ENCODE results near the gene SPDYE5.
A peak's percentile ranks its signal among the peaks of the same experiment; 100 is the strongest.
"Not testable (repeated sequence)": the region's sequence is repeated elsewhere in the genome, so short reads cannot be mapped to it uniquely, and the experiment has no call there.

The SPDYE5 gene, protein sequence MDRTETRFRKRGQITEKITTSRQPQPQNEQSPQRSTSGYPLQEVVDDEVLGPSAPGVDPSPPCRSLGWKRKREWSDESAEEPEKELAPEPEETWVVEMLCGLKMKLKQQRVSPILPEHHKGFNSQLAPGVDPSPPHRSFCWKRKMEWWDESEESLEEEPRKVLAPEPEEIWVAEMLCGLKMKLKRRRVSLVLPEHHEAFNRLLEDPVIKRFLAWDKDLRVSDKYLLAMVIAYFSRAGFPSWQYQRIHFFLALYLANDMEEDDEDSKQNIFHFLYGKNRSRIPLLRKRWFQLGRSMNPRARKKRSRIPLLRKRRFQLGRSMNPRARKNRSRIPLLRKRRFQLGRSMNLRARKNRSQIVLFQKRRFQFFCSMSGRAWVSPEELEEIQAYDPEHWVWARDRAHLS

DNA sequence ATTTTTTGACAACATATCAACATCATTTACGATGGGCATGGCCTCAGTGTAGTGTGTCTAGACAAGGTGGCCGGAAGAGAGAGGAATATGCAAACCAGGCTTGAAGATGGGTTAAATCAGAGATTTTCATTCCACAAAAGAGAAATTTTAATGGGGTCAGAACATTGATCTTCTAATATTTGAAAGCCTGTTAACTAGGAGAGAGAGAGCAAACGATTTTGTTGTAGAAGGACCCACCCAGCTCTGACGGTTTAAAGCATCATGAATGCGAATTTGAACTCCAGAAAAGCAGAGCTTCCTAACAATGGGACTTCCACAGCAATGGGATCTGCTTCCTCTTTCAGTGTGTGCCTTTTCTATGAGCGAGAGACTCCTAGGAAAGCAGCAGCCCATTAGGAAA is at the start of gene SPDYE5:
TSS of gene SPDYE5 (plus strand) at position 301 of the 400 bp plus-strand sequence. CDS start 1,728 bp downstream, outside the sequence.
- DNase-seq, result not testable (repeated sequence)

DNA sequence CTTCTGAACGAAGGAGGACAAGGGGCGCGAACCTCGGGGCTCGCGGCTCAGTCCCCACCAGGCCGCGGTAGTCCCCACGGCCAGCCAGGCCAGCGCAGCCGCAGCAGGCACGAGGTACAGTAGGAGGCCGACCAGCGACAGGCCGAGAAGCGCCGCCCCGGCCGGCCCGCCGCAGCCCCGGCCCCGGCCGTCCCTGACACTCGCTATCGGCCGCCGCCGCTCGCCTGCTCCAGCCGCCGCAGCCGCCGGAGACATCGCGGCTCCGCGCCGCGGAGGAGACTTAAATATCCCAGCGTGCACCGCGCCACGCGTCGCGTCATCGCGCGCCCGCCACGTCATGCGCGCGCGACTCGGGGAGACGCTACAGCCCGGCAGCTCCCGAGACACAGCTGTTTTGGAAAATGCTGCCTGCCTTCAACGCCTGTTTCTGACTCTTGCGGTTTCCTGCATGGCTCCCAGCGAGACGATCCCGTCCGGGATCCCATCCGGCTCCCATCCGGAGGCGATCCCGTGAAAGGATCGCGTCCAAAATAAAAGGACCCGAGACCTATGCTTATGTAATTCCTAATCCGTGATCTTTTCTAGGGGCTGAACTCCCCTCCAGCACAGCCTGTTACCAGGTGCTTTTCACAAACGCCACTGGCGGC is 49.5 kb upstream of the SPDYE5 start:
- peak; percentile 81 for DNase-seq

DNA sequence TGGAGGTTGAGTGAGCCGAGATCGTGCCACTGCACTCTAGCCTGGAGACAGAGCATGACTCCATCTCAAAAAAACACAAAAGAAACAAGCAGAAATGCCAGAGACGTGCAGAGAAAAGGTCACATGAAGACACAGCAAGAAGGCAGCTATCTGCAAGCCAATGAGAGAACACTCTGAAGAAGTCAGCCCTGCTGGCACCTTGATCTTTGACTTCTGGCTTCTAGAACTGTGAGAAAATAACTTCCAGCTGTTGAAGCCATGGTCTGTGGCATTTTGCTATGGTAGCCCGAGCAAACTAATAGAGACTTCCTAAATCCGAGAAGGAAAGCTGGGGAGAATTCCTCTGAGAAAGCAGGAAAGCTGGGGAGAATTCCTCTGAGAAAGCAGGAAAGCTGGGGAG is 42.2 kb upstream of the SPDYE5 start:
- DNase-seq, result not testable (repeated sequence)

DNA sequence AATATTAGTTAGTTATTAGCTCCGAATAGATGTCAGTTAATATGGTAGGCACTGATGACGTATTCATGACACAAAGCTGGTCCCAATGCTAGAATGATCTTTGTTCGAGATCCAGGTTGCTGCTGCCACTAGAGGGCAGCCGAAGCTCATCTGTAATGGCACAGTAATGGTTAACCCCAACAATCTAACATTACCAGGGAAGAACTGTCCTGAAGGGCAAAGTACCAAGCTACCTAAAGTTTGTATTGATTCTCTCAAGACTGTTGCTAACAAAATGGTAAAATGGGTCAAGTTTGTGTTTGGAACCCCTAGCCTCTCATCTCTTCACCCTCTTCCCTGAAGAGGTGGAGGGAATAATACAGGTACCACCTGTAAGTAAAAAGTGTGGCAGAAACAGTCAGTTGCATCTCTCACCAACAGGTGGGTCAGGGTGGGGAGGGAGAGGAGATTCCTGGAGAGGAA is 39.6 kb upstream of the SPDYE5 start:
- not testable (repeated sequence) for DNase-seq

- not testable (repeated sequence) for DNase-seq
These were observed 35.7 kb upstream of the SPDYE5 start for GRCh38 chr7:75456403-75456802.

GRCh38 chr7:75458034-75458433 is 34.1 kb upstream of the SPDYE5 start:
- not testable (repeated sequence) for DNase-seq

- DNase-seq, result not testable (repeated sequence)
These were observed 31.6 kb upstream of the SPDYE5 start for GRCh38 chr7:75460541-75460940.

- not testable (repeated sequence) for DNase-seq
These were observed 22.0 kb upstream of the SPDYE5 start for GRCh38 chr7:75470166-75470565.

DNA sequence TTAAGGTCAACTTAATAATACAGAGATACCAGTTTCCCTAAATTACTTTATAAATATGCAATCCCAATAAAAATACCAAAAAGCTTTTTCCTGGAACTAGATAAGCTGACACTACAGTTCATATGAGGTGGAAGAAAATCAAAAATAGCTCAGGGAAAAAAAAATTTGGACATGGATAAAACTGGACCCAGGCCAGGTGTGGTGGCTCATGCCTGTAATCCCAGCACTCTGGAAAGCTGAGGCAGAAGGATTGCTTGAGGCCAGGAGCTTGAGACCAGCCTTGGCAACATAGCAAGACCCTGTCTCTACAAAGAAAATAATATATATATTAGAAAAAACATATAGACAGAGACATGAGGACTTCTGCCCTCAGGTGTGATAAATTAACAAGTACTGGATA is 14.7 kb upstream of the SPDYE5 start:
- not testable (repeated sequence) for DNase-seq

- not testable (repeated sequence) for DNase-seq
These were observed 11.8 kb upstream of the SPDYE5 start for GRCh38 chr7:75480313-75480712.

DNA sequence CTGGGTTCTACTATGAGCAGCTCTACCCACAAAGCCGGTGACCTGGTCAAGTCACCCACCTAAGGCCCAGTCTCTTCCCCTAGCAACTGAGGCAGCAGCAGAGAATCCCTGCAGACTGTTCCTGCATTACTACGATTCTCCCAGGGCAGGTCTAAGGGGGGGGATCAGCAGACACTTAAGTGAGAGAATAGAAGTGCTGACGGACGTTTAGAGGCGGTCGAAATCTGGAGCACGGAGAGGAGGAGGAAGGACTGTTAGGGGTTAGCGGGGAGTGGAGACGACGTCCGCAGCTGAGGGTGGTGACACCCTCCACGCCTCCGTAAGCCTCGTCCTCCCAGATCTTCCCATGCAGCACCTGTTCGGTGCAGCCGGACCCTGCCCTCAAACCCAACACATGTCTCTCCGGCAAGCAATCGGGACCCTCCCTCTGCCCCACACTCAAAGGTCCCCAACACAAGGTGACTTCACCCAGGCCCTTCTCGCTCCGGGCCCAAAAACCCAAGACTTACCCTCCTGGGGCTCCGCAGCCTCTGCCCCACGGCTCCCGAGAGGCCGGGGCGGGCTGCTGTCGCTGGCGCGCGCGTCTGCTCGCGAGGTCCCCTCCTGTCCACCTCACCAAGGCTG is 6.7 kb upstream of the SPDYE5 start:
- peak; percentile 65 for DNase-seq

DNA sequence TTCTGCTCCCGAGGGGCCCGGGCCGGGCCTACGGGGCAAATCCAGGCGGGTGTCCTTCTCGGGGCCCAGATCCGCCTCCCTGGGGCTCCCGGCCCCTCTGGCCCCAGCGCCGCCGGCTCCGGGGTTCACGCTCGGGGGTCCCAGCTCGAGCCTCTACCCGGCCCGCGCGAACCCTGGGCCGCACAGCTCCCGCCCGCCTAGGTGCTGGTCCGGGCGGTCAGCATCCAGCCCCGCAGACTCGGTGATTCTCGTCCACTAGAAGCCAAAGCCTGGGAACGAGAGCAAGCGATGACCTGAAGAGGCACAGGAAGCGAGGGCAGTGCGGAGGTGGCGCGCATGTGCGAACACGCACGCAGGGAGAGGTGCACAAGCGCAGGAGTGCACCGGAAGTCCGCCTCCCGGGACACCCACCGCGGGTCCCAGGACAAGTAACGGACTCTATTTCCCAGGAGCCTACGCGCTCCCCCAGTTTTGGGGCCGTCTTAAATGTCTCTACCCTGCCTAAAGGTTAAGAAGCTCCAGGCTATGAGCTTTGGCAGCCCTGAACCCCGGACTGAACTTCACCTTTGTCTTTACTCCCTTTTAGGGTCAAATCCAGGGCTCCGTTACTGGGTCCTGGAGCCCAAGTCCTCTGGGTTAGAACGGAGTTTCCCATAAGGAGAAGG is 6.0 kb upstream of the SPDYE5 start, which contains the start of gene POM121C:
TSS of gene POM121C (minus strand) at position 321 of the 665 bp plus-strand sequence. CDS start 44,803 bp downstream, outside the sequence.
- DNase-seq, result peak; percentile 95

GRCh38 chr7:75509033-75509432 is 16.9 kb downstream of the SPDYE5 start:
- not testable (repeated sequence) for DNase-seq

DNA sequence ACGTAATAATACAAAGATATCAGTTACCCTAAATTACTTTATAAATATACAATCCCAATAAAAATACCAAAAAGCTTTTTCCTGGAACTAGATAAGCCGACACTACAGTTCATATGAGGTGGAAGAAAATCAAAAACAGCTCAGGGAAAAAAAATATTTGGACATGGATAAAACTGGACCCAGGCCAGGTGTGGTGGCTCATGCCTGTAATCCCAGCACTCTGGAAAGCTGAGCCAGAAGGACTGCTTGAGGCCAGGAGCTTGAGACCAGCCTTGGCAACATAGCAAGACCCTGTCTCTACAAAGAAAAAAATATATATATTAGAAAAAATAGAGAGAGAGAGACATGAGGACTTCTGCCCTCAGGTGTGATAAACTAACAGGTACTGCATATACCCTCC is 26.7 kb downstream of the SPDYE5 start:
- not testable (repeated sequence) for DNase-seq

GRCh38 chr7:75521727-75522126 is 29.6 kb downstream of the SPDYE5 start:
- DNase-seq, result not testable (repeated sequence)

- DNase-seq, result peak; percentile 65
These were observed 35.2 kb downstream of the SPDYE5 start for GRCh38 chr7:75527224-75527722.

DNA sequence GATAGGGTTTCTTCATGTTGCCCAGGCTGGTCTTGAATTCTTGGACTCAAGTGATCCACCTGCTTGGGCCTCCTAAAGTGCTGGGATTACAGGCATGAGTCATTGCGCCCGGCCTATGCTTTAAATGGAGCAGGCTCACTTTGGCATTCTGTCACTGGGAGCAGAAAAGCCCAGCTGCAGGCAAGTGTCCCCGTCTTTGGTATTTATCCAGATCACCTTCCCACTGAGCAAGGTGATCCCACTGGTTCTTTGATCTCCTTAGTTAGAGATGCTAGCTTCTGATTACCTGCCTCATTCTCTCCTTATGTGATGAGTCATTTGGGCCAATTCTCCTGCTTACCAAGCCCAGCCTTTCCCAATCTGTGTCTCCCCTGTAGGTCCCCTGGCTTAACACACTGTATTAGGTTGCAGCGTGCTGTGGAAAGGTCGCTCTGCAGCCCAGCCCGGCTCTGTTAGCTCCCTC is 39.3 kb downstream of the SPDYE5 start:
- DNase-seq, result no peak

GRCh38 chr7:75532639-75533038 is 40.5 kb downstream of the SPDYE5 start:
- no peak for DNase-seq

DNA sequence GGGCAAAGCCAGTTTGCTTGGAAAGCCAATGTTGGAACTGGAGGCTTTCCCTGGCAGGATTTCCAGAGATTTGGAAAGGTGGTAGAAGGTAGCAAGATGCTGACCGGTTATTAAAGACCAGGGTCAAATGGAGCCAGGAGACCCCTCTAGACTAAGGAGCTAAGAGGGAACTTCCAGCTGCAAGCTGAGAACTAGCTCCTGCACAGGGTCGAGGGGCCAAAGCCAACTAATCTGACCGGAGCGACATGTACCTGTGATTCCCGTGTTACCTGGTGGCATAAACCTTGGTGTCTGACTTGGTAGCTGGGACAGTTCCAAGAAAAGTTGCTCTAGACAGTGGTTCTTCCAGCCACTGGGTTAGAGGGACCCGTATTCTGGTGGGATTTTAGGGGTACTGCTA is 41.8 kb downstream of the SPDYE5 start:
- DNase-seq, result no peak

GRCh38 chr7:75534727-75535307 is 42.7 kb downstream of the SPDYE5 start:
- DNase-seq, result no peak

DNA sequence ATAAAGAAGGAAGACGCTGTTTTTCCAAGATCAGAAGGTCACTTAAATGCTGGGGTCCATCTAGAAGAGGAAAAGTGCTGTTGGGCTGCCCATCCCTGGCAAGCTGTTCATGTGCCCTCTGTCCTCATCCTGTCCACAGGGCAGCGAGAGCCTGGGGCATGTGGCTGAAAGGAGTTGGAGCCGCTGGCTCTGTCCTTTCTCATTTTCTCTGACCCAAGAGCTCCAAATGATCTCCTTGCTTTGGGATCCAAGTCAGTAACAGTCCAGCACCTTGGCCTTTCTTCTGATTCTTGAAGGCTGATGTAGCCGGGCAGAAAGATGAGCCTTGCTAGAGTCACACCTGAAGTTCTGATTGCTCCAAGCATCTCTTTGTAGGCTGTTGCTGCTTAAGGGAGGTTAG is 44.4 kb downstream of the SPDYE5 start:
- peak; percentile 21 for DNase-seq

DNA sequence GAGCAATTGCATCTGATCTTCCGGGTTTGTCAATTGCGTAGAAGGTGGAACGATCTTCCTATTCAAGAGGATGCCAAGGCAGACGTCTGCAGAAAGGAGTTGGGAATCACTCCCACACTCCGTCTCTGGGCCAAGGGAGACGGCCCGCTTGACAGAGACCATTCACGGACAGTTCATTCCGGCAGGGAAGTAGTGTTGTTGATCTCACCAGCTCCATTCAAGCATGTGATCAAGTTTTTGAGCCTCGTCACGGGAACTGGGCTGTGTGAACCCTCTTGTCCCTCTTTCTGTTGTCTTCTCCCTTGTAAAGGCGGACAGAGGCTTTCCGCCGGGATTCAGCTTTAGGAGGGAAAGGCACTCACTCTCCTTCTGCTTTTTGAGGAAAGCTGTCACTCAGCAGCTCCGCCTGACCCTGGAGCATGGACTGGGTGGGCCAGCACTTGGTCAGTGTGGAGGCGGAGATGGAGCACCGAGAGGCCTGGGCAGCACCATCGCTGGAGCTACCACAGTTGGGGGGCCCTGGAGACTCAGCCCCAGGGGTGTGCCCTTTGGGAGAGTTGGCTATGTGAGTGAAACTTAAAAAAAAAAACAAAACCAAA is 44.9 kb downstream of the SPDYE5 start:
- DNase-seq, result no peak

Measured in activated effector memory CD4-positive, alpha-beta T cell treated with anti-CD3 and anti-CD28 coated beads, Interleukin-2, amount 50 U/mL, for 16 hours (primary cell).